IPS-NIHi11 (cell line): ENCODE results near the gene FAM111B.
"Not testable (repeated sequence)": the region's sequence is repeated elsewhere in the genome, so short reads cannot be mapped to it uniquely, and the experiment has no call there.

Experiments
- DNase-seq: peaks from one replicate; pipeline ENCODE4 v3.0.0; 2012; ENCODE audit warnings: mixed read lengths, low spot score

The FAM111B gene, protein sequence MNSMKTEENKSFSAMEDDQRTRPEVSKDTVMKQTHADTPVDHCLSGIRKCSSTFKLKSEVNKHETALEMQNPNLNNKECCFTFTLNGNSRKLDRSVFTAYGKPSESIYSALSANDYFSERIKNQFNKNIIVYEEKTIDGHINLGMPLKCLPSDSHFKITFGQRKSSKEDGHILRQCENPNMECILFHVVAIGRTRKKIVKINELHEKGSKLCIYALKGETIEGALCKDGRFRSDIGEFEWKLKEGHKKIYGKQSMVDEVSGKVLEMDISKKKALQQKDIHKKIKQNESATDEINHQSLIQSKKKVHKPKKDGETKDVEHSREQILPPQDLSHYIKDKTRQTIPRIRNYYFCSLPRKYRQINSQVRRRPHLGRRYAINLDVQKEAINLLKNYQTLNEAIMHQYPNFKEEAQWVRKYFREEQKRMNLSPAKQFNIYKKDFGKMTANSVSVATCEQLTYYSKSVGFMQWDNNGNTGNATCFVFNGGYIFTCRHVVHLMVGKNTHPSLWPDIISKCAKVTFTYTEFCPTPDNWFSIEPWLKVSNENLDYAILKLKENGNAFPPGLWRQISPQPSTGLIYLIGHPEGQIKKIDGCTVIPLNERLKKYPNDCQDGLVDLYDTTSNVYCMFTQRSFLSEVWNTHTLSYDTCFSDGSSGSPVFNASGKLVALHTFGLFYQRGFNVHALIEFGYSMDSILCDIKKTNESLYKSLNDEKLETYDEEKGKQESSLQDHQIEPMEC

GRCh38 chr11:59106363-59107336 is at the start of gene FAM111B:
FAM111B (plus strand) TSS chr11:59107237; CDS start chr11:59109626, 2,389 bp downstream.
- peak; percentile 76 for DNase-seq

DNA sequence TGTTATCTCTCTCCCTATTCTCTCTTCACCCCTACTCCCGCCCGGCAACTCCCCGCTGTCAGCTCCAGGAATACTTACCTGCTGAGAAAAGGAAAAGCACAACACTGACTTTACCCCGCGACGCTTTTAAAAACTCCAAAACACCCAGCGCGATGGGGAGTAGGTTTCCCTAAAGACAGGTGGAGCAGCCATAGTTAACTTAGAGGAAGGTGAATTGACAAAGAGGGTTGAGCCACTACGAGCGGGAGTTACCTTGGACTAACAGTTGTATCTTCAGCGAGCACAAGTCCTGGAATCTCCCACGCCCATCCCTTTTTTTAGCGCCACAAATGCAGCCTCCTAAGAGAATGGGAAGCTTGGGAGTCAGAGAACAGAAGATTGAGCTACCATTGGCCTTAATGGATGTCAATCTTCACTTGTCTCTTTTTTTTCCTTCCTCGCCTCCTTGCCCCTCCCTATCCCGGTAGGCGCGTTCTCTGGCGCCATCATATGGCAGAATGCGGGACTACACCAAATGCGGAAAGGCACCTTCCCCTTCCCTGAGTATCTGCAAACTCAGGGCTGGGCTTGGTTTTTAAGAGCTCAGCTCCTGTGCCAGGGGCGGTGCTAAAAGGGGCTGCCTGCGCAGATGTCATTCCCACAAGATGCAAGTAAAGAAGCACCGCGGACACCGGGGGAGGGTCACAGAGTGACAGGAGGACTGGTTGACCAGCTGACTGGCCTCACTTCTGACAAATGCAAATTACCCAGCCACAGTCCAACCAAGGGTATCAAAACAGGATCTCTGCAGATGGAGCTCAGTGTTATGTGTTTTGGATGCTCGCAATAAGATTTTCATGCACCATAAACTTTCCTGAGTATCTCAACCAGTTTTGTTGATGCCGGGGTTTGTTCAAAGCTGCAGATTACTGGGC is 48.7 kb upstream of the FAM111B start:
- DNase-seq: peak; percentile 89

DNA sequence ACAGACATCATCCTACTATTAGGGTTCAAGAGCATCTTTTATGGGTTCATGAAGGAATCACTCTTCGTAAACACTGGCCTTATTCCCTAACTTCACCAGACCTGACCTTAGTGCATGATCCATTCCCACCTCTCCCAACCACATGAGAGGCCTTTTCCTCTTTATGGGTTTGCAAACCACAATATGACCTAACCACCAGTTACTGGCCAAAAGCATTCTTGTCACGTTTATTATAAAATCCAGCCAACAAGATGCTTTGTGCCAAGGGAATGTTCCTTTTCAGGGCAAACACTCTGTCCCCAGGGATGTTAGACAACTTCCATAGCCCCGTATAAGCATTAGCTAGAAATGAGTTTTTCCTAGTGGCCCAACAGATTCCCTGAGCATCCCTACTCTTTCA is 46.9 kb upstream of the FAM111B start:
- DNase-seq: not testable (repeated sequence)

GRCh38 chr11:59062602-59063529 is 44.2 kb upstream of the FAM111B start:
- DNase-seq: no peak

- DNase-seq: not testable (repeated sequence)
Observed at GRCh38 chr11:59063996-59064727, 42.9 kb upstream of the FAM111B start.

- no peak for DNase-seq
Observed at GRCh38 chr11:59069087-59069486, 38.0 kb upstream of the FAM111B start.

DNA sequence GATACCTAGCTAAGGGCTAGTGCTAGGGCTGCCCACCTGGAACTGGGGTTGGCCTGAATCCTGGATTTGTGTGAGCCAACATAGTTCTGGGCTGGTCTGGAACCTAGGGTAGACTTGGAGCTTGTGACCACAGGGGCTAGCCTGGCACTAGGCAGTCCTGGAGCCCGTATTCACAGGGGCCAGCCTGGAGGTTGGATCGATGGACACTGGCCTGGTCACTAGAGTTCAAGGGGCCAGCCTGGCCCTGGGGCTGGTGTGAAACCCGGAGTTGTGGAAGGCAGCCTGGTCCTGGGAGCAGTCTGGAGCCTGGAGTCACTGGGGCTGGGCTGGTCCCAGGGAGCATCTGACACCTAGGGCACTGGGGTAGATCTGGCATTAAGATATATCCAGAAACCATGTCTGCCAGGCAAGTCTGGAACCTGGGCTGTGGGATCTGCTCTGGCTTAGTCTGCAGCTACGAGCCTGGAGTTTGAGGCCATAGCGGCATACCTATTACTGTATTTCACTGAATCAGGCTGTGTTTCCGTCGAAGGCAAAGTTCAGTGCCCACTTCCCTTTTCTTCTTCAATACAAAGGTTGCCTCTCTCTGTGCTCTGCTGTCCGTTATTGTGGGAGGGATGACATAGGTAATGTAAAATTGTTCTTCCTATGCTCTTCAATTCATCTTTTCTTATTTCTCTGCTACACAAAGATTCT is 30.0 kb upstream of the FAM111B start:
- no peak for DNase-seq

DNA sequence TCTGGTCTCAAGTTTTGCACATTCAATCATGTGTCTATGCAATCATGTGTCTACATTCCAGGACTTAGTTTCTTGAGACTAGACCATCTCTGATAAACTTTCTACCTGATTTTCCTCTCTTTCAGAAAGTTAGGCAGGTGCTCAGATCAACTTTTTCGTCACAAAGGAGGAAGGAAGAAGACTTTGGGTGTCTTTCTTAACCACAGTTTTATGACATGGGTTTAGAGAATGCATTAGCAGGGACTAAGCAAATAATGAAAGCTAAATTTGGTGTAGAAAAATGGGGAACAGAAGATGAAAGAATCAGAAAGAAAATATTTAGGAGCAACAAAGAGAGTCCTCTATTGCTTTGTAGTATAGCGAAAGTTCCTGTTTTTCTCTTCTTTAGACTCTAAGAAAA is 28.6 kb upstream of the FAM111B start:
- DNase-seq: no peak

GRCh38 chr11:59079086-59079485 is 28.0 kb upstream of the FAM111B start:
- no peak for DNase-seq

GRCh38 chr11:59080421-59080820 is 26.6 kb upstream of the FAM111B start:
- DNase-seq: not testable (repeated sequence)

DNA sequence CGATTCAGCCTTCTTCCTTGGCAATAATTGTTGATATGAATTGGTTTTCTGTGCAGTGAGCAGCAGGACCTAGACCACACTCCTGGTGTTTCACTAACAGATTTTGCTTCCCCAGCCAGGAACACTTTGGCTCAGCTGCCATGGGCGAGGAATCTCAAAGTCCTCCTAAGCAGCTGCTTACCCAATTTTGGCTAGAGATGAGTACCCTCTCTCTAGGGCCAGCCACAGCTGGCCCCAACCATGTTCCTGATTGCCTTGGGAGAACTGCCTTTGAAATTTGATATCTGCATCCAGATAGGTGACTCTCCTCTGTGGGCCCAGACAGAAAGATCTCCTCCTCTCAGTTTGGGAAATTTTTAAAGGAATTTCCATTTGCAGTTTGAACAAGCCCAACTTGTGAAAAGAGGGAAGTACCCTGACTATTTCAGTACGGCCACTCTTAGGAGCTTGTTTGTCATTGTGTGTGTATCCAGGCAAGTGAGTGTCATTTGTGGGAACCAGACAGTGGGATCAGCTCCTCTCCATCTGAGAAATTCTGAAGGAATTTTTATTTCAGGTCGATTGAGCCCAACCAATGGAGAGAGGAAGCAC is 25.5 kb upstream of the FAM111B start:
- not testable (repeated sequence) for DNase-seq

GRCh38 chr11:59086007-59086406 is 21.0 kb upstream of the FAM111B start, which contains the start of gene GLYATL1B:
GLYATL1B (plus strand) TSS chr11:59086307; CDS start chr11:59086307, 0 bp downstream.
- not testable (repeated sequence) for DNase-seq

- DNase-seq: no peak
Observed at GRCh38 chr11:59088162-59088561, 18.9 kb upstream of the FAM111B start.

- not testable (repeated sequence) for DNase-seq
Observed at GRCh38 chr11:59093576-59093975, 13.5 kb upstream of the FAM111B start.

DNA sequence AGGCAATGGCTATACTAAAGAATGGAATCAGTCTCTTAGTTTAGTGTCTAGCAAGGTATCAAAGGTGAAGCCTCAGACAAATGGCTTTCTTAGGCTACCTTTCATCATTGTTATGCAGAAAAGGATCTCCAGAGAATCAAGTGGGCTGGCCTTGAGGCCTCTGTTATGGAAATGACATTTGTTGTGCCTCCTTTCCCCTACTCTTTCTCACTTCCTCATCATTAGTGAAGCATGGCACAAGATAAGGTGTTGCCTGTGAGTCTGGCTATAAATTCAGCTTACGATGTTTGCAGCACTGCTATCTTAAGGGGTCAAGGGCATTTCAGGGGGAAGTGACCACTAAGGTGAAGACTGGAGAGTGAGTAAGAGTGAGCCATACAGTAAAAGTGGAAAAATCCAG is 11.8 kb upstream of the FAM111B start:
- DNase-seq: not testable (repeated sequence)

DNA sequence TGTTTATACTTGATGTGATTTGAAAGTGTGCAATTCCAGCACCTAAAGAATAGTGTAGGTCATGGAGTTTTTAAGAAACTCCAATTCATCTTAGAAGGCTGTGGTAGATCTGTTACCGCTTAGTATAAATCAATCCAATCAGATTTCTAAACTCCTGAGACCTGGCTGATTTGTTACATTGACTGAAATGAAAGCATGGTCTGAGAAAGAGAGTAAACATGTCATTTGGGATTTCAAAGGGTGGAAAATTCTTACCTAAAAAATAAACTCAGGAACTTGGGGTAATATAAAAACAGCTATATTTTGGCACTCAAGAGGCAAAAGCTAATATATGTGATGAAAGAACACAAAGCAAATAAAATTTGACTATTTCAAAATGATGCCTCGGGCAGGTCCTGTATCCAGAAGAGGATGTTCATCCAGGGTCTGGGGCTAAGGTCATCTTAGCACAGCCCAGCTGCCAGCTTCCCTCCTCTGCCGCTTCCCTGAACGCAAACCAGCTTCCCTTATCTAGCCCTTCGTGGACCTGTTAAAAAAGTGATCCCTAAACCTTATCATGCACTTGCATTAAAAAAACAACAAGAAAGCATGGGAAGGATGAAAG is 11.0 kb upstream of the FAM111B start:
- DNase-seq: not testable (repeated sequence)

DNA sequence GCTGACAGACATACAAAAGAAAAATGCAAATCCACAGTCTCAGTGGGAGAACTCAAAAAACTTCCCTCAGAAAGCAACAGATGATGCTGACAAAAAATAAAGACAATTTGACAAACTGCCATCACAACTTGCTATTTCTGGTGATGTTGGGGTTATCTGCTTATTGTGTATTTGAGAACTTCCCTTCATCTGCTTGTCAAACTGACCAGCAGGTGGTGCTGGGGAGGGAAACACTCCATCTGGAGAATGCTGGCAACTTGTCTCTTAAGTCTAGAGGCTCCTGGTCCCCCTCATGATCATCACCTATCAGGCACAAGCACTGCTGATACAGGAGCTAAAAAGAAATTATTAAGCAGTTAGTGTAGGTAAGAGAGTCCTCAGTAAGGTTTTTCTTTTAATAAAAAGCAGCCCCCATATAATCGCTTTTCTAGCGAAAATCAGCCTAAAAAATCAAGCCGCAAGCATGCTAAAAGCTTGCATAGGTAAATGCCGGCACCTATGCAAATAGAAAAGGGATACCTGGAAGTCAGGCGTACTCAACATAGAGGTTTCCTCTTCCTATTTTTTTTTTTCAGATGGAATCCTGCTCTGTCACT is 9.8 kb upstream of the FAM111B start:
- DNase-seq: no peak
